Measurements from ENCODE around the gene A4GALT.

- no peak for TF ChIP-seq CTCF (IDR thresholded peaks at IDR 0.05)
- TF ChIP-seq POLR2A (IDR thresholded peaks at IDR 0.05) = no peak
Measured at GRCh38 chr22:42717197-42717928, 3.3 kb downstream of the A4GALT start.
